ENCODE data around the gene ZNF267.

- no peak for TF ChIP-seq EP300 (IDR thresholded peaks at IDR 0.05)
- no peak for TF ChIP-seq CTCF (IDR thresholded peaks at IDR 0.05)
- no peak for TF ChIP-seq POLR2A (IDR thresholded peaks at IDR 0.05)
Measured at GRCh38 chr16:31853291-31853690, 20.3 kb upstream of the ZNF267 start.

Data from ovary (tissue), 3 donors.